ENCODE measurements around the gene ZNF804B. TPM values are rescaled to one million over a fixed set of nuclear protein-coding genes. Genes with fewer than 3 reads are reported as not detected.

ZNF804B gene
- total and polyA plus RNA-seq, 4 donors: not detected

DNA sequence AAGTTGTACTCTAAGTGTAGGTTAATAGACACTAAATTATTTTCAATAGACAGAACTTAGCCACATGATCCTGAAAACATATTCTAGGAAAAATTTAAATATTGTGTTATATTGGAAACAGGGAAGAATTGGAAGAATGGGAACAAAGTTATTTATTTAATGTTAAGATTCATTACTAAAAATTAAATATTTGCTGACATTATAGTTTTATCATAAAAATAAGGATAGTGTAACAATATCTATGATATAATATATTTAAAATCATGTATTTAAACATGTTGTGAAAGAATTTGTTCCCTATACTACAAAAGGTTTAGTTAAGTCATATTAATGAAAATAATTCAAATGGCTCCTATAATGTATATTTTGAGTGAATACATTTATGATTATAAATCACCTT is 156.1 kb downstream of the ZNF804B start:
- Histone ChIP-seq H3K27me3 (ENCODE audit: control insufficient read depth in 4 of 4, insufficient read depth in 4 of 4, low read length in 3 of 4) (no peaks in the 10 kb centered on the region), H3K9ac (ENCODE audit: low read depth in 1 of 2, low read length in 2 of 2) (no peak overlapping the region), H3K9me3 (ENCODE audit: control insufficient read depth in 4 of 4, low read length in 3 of 4) (no peaks in the 10 kb centered on the region), H3K4me1 (ENCODE audit: control insufficient read depth in 4 of 4, insufficient read depth in 4 of 4, low read length in 3 of 4) (no peaks in the 10 kb centered on the region), H3K27ac (ENCODE audit: low read depth in 1 of 2, low read length in 2 of 2) (no peak overlapping the region), H3K36me3 (ENCODE audit: control insufficient read depth in 4 of 4, insufficient read depth in 3 of 4, low read depth in 1 of 4, low read length in 3 of 4) (no peaks in the 10 kb centered on the region), H3K4me3 (ENCODE audit: low read depth in 1 of 3, low read length in 3 of 3) (no peak overlapping the region)
- TF ChIP-seq GABPA (IDR thresholded peaks at IDR 0.05 in 1 of 2, conservative IDR thresholded peaks at IDR 0.05 in 1 of 2): no peak
- DNase-seq (ENCODE audit: low spot score): no peak

DNA sequence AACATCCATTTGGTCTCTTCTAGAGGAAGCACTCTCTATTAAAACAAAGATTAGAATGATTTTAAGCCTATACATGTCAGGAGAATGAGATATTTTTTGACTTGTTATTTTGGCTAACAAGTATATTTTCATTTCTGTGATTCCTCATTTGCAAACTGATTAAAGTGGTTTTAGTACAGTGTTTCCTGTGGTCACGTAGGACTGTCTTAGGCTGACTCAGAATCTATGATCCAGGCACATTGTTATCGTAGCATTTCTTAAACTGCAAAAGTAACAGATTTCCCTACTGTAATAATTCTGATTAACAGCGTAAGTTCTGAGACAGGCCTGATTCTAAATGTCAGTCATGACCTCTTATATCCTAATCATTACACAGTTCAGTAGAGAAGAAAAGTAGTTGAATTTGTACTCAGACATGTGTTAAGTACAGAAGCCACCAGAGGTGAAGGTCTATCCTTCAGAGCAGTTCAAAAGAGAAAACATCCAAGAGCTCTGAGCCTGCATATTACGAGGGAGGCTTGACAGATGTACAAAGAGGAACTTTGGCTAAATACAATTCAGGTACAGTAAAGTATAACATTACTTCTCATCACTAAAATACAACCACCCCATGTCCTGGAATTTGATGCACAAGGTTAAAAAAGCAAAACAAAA is 160.1 kb downstream of the ZNF804B start:
- no peak overlapping the region for H3K27ac ChIP-seq (ENCODE audit: low read depth in 1 of 2, low read length in 2 of 2)
- TF ChIP-seq EGR1 (IDR thresholded peaks at IDR 0.05; ENCODE audit: low read depth in 2 of 2) (no peak), FOXA1 (IDR thresholded peaks at IDR 0.05) (no peak), FOXA2 (IDR thresholded peaks at IDR 0.05) (no peak), SP1 (IDR thresholded peaks at IDR 0.05) (no peak), RAD21 (IDR thresholded peaks at IDR 0.05) (no peak), HNF4A (conservative IDR thresholded peaks at IDR 0.05) (no peak), RXRA (IDR thresholded peaks at IDR 0.05) (no peak)
- TF ChIP-seq, protein P1, sequence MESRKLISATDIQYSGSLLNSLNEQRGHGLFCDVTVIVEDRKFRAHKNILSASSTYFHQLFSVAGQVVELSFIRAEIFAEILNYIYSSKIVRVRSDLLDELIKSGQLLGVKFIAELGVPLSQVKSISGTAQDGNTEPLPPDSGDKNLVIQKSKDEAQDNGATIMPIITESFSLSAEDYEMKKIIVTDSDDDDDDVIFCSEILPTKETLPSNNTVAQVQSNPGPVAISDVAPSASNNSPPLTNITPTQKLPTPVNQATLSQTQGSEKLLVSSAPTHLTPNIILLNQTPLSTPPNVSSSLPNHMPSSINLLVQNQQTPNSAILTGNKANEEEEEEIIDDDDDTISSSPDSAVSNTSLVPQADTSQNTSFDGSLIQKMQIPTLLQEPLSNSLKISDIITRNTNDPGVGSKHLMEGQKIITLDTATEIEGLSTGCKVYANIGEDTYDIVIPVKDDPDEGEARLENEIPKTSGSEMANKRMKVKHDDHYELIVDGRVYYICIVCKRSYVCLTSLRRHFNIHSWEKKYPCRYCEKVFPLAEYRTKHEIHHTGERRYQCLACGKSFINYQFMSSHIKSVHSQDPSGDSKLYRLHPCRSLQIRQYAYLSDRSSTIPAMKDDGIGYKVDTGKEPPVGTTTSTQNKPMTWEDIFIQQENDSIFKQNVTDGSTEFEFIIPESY (IDR thresholded peaks at IDR 0.05): no peak
- TF ChIP-seq, protein P2, sequence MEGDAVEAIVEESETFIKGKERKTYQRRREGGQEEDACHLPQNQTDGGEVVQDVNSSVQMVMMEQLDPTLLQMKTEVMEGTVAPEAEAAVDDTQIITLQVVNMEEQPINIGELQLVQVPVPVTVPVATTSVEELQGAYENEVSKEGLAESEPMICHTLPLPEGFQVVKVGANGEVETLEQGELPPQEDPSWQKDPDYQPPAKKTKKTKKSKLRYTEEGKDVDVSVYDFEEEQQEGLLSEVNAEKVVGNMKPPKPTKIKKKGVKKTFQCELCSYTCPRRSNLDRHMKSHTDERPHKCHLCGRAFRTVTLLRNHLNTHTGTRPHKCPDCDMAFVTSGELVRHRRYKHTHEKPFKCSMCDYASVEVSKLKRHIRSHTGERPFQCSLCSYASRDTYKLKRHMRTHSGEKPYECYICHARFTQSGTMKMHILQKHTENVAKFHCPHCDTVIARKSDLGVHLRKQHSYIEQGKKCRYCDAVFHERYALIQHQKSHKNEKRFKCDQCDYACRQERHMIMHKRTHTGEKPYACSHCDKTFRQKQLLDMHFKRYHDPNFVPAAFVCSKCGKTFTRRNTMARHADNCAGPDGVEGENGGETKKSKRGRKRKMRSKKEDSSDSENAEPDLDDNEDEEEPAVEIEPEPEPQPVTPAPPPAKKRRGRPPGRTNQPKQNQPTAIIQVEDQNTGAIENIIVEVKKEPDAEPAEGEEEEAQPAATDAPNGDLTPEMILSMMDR (IDR thresholded peaks at IDR 0.05; ENCODE audit: low read depth, low read length, missing input control): no peak
- TF ChIP-seq, protein P3, sequence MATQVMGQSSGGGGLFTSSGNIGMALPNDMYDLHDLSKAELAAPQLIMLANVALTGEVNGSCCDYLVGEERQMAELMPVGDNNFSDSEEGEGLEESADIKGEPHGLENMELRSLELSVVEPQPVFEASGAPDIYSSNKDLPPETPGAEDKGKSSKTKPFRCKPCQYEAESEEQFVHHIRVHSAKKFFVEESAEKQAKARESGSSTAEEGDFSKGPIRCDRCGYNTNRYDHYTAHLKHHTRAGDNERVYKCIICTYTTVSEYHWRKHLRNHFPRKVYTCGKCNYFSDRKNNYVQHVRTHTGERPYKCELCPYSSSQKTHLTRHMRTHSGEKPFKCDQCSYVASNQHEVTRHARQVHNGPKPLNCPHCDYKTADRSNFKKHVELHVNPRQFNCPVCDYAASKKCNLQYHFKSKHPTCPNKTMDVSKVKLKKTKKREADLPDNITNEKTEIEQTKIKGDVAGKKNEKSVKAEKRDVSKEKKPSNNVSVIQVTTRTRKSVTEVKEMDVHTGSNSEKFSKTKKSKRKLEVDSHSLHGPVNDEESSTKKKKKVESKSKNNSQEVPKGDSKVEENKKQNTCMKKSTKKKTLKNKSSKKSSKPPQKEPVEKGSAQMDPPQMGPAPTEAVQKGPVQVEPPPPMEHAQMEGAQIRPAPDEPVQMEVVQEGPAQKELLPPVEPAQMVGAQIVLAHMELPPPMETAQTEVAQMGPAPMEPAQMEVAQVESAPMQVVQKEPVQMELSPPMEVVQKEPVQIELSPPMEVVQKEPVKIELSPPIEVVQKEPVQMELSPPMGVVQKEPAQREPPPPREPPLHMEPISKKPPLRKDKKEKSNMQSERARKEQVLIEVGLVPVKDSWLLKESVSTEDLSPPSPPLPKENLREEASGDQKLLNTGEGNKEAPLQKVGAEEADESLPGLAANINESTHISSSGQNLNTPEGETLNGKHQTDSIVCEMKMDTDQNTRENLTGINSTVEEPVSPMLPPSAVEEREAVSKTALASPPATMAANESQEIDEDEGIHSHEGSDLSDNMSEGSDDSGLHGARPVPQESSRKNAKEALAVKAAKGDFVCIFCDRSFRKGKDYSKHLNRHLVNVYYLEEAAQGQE (IDR thresholded peaks at IDR 0.05): no peak
- no peak overlapping the region for H3K4me3 ChIP-seq (ENCODE audit: low read depth in 1 of 3, low read length in 3 of 3)
- no peak overlapping the region for H3K9ac ChIP-seq (ENCODE audit: low read depth in 1 of 2, low read length in 2 of 2)
- H3K27me3 ChIP-seq (ENCODE audit: control insufficient read depth in 4 of 4, insufficient read depth in 4 of 4, low read length in 3 of 4): no peaks in the 10 kb centered on the region
- no peaks in the 10 kb centered on the region for H3K36me3 ChIP-seq (ENCODE audit: control insufficient read depth in 4 of 4, insufficient read depth in 3 of 4, low read depth in 1 of 4, low read length in 3 of 4)
- no peaks in the 10 kb centered on the region for H3K4me1 ChIP-seq (ENCODE audit: control insufficient read depth in 4 of 4, insufficient read depth in 4 of 4, low read length in 3 of 4)
- WGBS: 77% methylated on average over 4 of the region's 4 CpGs
- no peaks in the 10 kb centered on the region for H3K9me3 ChIP-seq (ENCODE audit: control insufficient read depth in 4 of 4, low read length in 3 of 4)
- no peak for DNase-seq (ENCODE audit: low spot score)

Measured in liver (tissue), 9 donors.